Loucy (cell line): ENCODE data around the gene ZNF280C.

Experiments
- H2AFZ ChIP-seq: fragments of 200-600 bp; sonication (generic); 2 replicates; pipeline ENCODE4 v1.6.0; 2016; ENCODE audit warnings: antibody characterized with exemption, mild to moderate bottlenecking, low read length, moderate library complexity
- H3F3A ChIP-seq: fragments of 200-600 bp; 2 replicates; pipeline ENCODE4 v1.6.0; 2016; ENCODE audit warnings: antibody characterized with exemption, low read depth, mild to moderate bottlenecking
- H3K27me3 ChIP-seq: fragments of 200-600 bp; sonication (generic); 2 replicates; pipeline ENCODE4 v1.6.1; 2014; ENCODE audit warnings: low read length, mild to moderate bottlenecking; ENCODE audit not compliant: insufficient read depth, poor library complexity, severe bottlenecking
- H3K36me3 ChIP-seq: fragments of 200-600 bp; sonication (generic); 2 replicates; pipeline ENCODE4 v1.6.1; 2016; ENCODE audit warnings: low read length; ENCODE audit not compliant: insufficient read depth
- H3K4me1 ChIP-seq: fragments of 200-600 bp; sonication (generic); 2 replicates; pipeline ENCODE4 v1.5.1; 2014; ENCODE audit warnings: low read length, mild to moderate bottlenecking; ENCODE audit not compliant: insufficient read depth, poor library complexity, severe bottlenecking
- H3K4me2 ChIP-seq: fragments of 200-600 bp; sonication (generic); 2 replicates; pipeline ENCODE4 v1.6.0; 2014; ENCODE audit warnings: antibody characterized with exemption, low read length, low read depth, mild to moderate bottlenecking; ENCODE audit not compliant: poor library complexity, severe bottlenecking
- H3K4me3 ChIP-seq: fragments of 200-600 bp; sonication (generic); 2 replicates; pipeline ENCODE4 v1.5.1; 2014; ENCODE audit warnings: low read length, mild to moderate bottlenecking, mixed read lengths; ENCODE audit not compliant: poor library complexity, severe bottlenecking
- H3K79me2 ChIP-seq: fragments of 200-600 bp; sonication (generic); 2 replicates; pipeline ENCODE4 v1.6.1; 2014; ENCODE audit warnings: low read length; ENCODE audit not compliant: insufficient read depth
- H3K9ac ChIP-seq: fragments of 200-600 bp; sonication (generic); 2 replicates; pipeline ENCODE4 v1.6.0; 2014; ENCODE audit warnings: mild to moderate bottlenecking, low read depth, low read length, moderate library complexity; ENCODE audit not compliant: poor library complexity, severe bottlenecking
- H3K9me2 ChIP-seq: fragments of 200-600 bp; sonication (generic); replicated peaks from 2 replicates; pipeline ENCODE4 v1.6.1; 2016; ENCODE audit warnings: low read depth, low read length, mixed read lengths
- H3K9me3 ChIP-seq: fragments of 200-600 bp; sonication (generic); 2 replicates; pipeline ENCODE4 v1.6.1; 2014; ENCODE audit warnings: mild to moderate bottlenecking, antibody characterized with exemption, low read length, low read depth; ENCODE audit not compliant: insufficient read depth
- H4K20me1 ChIP-seq: fragments of 200-600 bp; sonication (generic); 2 replicates; pipeline ENCODE4 v1.6.0; 2014; ENCODE audit warnings: antibody characterized with exemption, low read length, mild to moderate bottlenecking; ENCODE audit not compliant: insufficient read depth, poor library complexity, severe bottlenecking
- EZH2phosphoT487 ChIP-seq: fragments of 200-600 bp; IDR thresholded peaks from 2 replicates; pipeline ENCODE4 v1.6.1; 2018; ENCODE audit warnings: antibody characterized with exemption, mild to moderate bottlenecking, moderate library complexity, borderline replicate concordance
- TF ChIP-seq, protein P1 (sequence below): fragments of 200-600 bp; sonication (generic); conservative IDR thresholded peaks from 2 replicates; pipeline ENCODE4 v1.5.1; 2014; ENCODE audit warnings: mild to moderate bottlenecking, antibody characterized with exemption, low read length

The ZNF280C gene

DNA sequence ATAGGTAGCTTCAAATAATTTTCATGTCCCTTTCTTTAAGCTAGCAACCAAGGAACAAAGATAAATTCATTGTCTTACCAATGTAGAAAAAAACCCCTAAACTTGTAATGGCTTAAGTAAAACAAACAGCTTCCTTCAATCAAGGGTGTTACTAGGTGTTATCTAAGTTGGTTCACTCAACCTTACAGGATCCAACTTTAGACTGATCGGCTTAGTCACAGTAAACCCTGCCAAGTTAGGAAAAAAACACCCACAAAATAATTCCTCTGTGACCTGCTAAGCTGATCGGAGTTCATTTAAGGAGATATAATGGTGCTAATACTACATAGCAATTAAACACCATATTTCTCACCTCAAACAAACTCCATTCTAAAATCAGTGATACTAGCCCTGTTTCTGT, 113.1 kb downstream of the ZNF280C start:
- H2AFZ ChIP-seq: no peak overlapping the region
- no peak overlapping the region for H3K4me2 ChIP-seq
- no peak for TF ChIP-seq EZH2phosphoT487
- TF ChIP-seq, protein P1, sequence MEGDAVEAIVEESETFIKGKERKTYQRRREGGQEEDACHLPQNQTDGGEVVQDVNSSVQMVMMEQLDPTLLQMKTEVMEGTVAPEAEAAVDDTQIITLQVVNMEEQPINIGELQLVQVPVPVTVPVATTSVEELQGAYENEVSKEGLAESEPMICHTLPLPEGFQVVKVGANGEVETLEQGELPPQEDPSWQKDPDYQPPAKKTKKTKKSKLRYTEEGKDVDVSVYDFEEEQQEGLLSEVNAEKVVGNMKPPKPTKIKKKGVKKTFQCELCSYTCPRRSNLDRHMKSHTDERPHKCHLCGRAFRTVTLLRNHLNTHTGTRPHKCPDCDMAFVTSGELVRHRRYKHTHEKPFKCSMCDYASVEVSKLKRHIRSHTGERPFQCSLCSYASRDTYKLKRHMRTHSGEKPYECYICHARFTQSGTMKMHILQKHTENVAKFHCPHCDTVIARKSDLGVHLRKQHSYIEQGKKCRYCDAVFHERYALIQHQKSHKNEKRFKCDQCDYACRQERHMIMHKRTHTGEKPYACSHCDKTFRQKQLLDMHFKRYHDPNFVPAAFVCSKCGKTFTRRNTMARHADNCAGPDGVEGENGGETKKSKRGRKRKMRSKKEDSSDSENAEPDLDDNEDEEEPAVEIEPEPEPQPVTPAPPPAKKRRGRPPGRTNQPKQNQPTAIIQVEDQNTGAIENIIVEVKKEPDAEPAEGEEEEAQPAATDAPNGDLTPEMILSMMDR: no peak
- H3K4me1 ChIP-seq: peaks cover 6% of the 10 kb centered on the region
- H3K9ac ChIP-seq: no peak overlapping the region
- H3K36me3 ChIP-seq: no peaks in the 10 kb centered on the region
- no peaks in the 10 kb centered on the region for H3K27me3 ChIP-seq
- H3F3A ChIP-seq: no peaks in the 10 kb centered on the region
- no peaks in the 10 kb centered on the region for H3K9me3 ChIP-seq
- no peak overlapping the region for H3K4me3 ChIP-seq
- H4K20me1 ChIP-seq: peaks cover 4% of the 10 kb centered on the region
- no peaks in the 10 kb centered on the region for H3K9me2 ChIP-seq
- peaks cover 10% of the 10 kb centered on the region for H3K79me2 ChIP-seq
